PFSK-1 (cell line): ENCODE results near the gene WDR43.

ENCODE experiments used
- FOXP2 ChIP-seq: optimal IDR thresholded peaks from 2 replicates; pipeline ENCODE3; 2011; ENCODE audit warnings: borderline replicate concordance, control low read depth, inconsistent platforms; ENCODE audit not compliant: insufficient read depth; ENCODE audit errors: extremely low read length, extremely low read depth
- POLR2AphosphoS5 ChIP-seq: IDR thresholded peaks from 2 replicates; pipeline ENCODE4 v1.6.1; 2012; ENCODE audit warnings: low read depth, mild to moderate bottlenecking, control low read depth, low read length, moderate library complexity
- TF ChIP-seq, protein P1 (sequence below), 2 experiments: IDR thresholded peaks; 2 replicates each; pipeline versions ENCODE4 v1.6.1 to v1.8.0; 2011 to 2012; ENCODE audit warnings: low read depth in 2 of 2, low read length in 2 of 2, control low read depth in 1 of 2, inconsistent platforms in 1 of 2, mild to moderate bottlenecking in 1 of 2, moderate library complexity in 1 of 2; ENCODE audit not compliant: insufficient read depth in 1 of 2

DNA sequence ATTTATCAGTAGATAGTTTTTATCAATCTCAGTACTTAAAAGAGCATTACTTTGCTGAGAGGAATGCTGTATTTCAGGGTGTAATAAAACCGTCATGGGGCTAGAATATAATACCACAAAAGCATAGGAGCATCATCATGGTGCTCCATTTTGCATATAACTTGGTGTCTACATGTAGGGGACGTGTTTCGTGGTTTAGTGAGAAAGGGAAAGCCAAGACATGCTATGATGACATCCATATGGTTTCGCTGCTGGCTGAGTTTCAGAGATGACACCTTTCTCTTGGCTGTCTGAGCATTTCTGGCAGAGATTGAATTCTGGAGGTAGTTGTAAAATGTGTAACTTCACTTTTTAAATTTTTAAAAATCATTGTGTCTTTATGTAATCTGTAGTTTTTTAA, 32.4 kb downstream of the WDR43 start:
- TF ChIP-seq, protein P1, sequence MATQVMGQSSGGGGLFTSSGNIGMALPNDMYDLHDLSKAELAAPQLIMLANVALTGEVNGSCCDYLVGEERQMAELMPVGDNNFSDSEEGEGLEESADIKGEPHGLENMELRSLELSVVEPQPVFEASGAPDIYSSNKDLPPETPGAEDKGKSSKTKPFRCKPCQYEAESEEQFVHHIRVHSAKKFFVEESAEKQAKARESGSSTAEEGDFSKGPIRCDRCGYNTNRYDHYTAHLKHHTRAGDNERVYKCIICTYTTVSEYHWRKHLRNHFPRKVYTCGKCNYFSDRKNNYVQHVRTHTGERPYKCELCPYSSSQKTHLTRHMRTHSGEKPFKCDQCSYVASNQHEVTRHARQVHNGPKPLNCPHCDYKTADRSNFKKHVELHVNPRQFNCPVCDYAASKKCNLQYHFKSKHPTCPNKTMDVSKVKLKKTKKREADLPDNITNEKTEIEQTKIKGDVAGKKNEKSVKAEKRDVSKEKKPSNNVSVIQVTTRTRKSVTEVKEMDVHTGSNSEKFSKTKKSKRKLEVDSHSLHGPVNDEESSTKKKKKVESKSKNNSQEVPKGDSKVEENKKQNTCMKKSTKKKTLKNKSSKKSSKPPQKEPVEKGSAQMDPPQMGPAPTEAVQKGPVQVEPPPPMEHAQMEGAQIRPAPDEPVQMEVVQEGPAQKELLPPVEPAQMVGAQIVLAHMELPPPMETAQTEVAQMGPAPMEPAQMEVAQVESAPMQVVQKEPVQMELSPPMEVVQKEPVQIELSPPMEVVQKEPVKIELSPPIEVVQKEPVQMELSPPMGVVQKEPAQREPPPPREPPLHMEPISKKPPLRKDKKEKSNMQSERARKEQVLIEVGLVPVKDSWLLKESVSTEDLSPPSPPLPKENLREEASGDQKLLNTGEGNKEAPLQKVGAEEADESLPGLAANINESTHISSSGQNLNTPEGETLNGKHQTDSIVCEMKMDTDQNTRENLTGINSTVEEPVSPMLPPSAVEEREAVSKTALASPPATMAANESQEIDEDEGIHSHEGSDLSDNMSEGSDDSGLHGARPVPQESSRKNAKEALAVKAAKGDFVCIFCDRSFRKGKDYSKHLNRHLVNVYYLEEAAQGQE (IDR thresholded peaks at IDR 0.05; ENCODE audit: insufficient read depth in 1 of 2, low read depth in 2 of 2, low read length in 2 of 2): no peak
- TF ChIP-seq FOXP2 (no peak), POLR2AphosphoS5 (no peak; the same call in 1 of the 2 replicates)
